IMR-90 (cell line): ENCODE data around the gene APPBP2. TPM values are rescaled to one million over a fixed set of nuclear protein-coding genes. Genes with fewer than 3 reads are reported as not detected.
A peak's percentile ranks its signal among the peaks of the same experiment; 100 is the strongest.

Experiments used
- ATAC-seq: fragments of 200-7000 bp; cut with Tn5 transposase; 2 replicates; pipeline ENCODE4 v1.9.1; 2020; ENCODE audit warnings: low read depth, mild to moderate bottlenecking, moderate library complexity
- BruUV-seq: library from RNA; stranded (reverse); fragments of 400-500 nt; replicated peaks from 2 replicates; lab custom pipeline; 2021; lab: Mats Ljungman, UMichigan
- CTCF ChIA-PET: fragments of 300-600 bp; formaldehyde crosslinking; extraction: SDS; loops from one replicate; lab custom pipeline; 2021; ENCODE audit warnings: antibody characterized with exemption; lab: Yijun Ruan, JAX
- POLR2A ChIA-PET: fragments of 300-600 bp; sonication (Branson Sonifier 250); formaldehyde crosslinking; loops from one replicate; lab custom pipeline; 2022; ENCODE audit warnings: antibody characterized with exemption; ENCODE audit not compliant: unreplicated experiment; lab: Charles Lee
- DNase-seq: peaks from one replicate; pipeline ENCODE4 v3.0.0; 2013
- H2AFZ ChIP-seq: replicated peaks from 2 replicates; pipeline ENCODE3; 2013; ENCODE audit warnings: low read length, mild to moderate bottlenecking; ENCODE audit not compliant: poor library complexity
- H2AK5ac ChIP-seq: 2 replicates; pipeline ENCODE4 v1.6.1; 2013; ENCODE audit warnings: low read depth, low read length, inconsistent platforms
- H2AK9ac ChIP-seq: replicated peaks from 2 replicates; pipeline ENCODE3; 2013; ENCODE audit warnings: mild to moderate bottlenecking, low read depth, low read length, moderate library complexity; ENCODE audit not compliant: poor library complexity
- H2BK120ac ChIP-seq: 2 replicates; pipeline ENCODE4 v1.6.1; 2013; ENCODE audit warnings: low read depth, low read length, inconsistent platforms
- H2BK15ac ChIP-seq: 3 replicates; pipeline ENCODE4 v1.6.1; 2013; ENCODE audit warnings: low read depth, low read length, inconsistent platforms
- H2BK20ac ChIP-seq: 2 replicates; pipeline ENCODE4 v1.6.1; 2013; ENCODE audit warnings: low read depth, mild to moderate bottlenecking, inconsistent platforms, low read length, moderate library complexity
- H2BK5ac ChIP-seq: 2 replicates; pipeline ENCODE4 v1.6.1; 2013; ENCODE audit warnings: mild to moderate bottlenecking, low read depth, low read length, inconsistent platforms; ENCODE audit not compliant: poor library complexity, severe bottlenecking
- H3K14ac ChIP-seq: replicated peaks from 2 replicates; pipeline ENCODE4 v1.6.1; 2013; ENCODE audit warnings: low read depth, low read length, inconsistent platforms
- H3K18ac ChIP-seq: 2 replicates; pipeline ENCODE4 v1.6.1; 2013; ENCODE audit warnings: low read depth, low read length, control low read depth
- H3K23ac ChIP-seq: 2 replicates; pipeline ENCODE4 v1.6.1; 2013; ENCODE audit warnings: low read depth, low read length, inconsistent platforms
- H3K27ac ChIP-seq: 2 replicates; pipeline ENCODE4 v1.5.1; 2013; ENCODE audit warnings: mild to moderate bottlenecking, control low read depth, low read length; ENCODE audit not compliant: insufficient read depth
- H3K27me3 ChIP-seq: 2 replicates; pipeline ENCODE4 v1.6.1; 2013; ENCODE audit warnings: low read length; ENCODE audit not compliant: control insufficient read depth, insufficient read depth
- H3K36me3 ChIP-seq: 2 replicates; pipeline ENCODE4 v1.6.1; 2013; ENCODE audit warnings: low read length, mixed read lengths; ENCODE audit not compliant: control insufficient read depth, insufficient read depth
- H3K4ac ChIP-seq: 2 replicates; pipeline ENCODE4 v1.6.1; 2013; ENCODE audit warnings: low read depth, low read length, inconsistent platforms
- H3K4me1 ChIP-seq: 2 replicates; pipeline ENCODE4 v1.6.1; 2013; ENCODE audit warnings: low read length, mixed read lengths; ENCODE audit not compliant: control insufficient read depth, insufficient read depth
- H3K4me2 ChIP-seq: 2 replicates; pipeline ENCODE4 v1.6.1; 2013; ENCODE audit warnings: low read depth, mild to moderate bottlenecking, control low read depth, low read length, moderate library complexity
- H3K4me3 ChIP-seq: 2 replicates; pipeline ENCODE4 v1.5.1; 2013; ENCODE audit warnings: low read depth, mild to moderate bottlenecking, control low read depth, low read length, moderate library complexity; ENCODE audit not compliant: insufficient read depth
- H3K56ac ChIP-seq: 2 replicates; pipeline ENCODE4 v1.6.1; 2013; ENCODE audit warnings: low read length, inconsistent platforms; ENCODE audit not compliant: insufficient read depth; ENCODE audit errors: extremely low read depth
- H3K79me1 ChIP-seq, 2 experiments: 2 replicates each; pipeline ENCODE4 v1.6.1; 2013; ENCODE audit warnings: low read length in 2 of 2, inconsistent platforms in 1 of 2, low read depth in 1 of 2
- H3K9ac ChIP-seq: 2 replicates; pipeline ENCODE4 v1.6.1; 2013; ENCODE audit warnings: low read depth, low read length, control low read depth
- H3K9me1 ChIP-seq: 2 replicates; pipeline ENCODE4 v1.6.1; 2013; ENCODE audit warnings: low read length, inconsistent platforms; ENCODE audit not compliant: insufficient read depth
- H3K9me3 ChIP-seq: 2 replicates; pipeline ENCODE4 v1.6.1; 2013; ENCODE audit warnings: low read length; ENCODE audit not compliant: control insufficient read depth, insufficient read depth
- H4K20me1 ChIP-seq: 2 replicates; pipeline ENCODE4 v1.6.1; 2013; ENCODE audit warnings: low read length, inconsistent platforms; ENCODE audit not compliant: insufficient read depth
- H4K5ac ChIP-seq: 2 replicates; pipeline ENCODE4 v1.6.1; 2013; ENCODE audit warnings: mild to moderate bottlenecking, low read depth, low read length, control low read depth
- H4K8ac ChIP-seq, 2 experiments: 2 replicates each; pipeline ENCODE4 v1.6.1; 2013; ENCODE audit warnings: low read depth in 2 of 2, low read length in 2 of 2, control low read depth in 1 of 2, inconsistent platforms in 1 of 2
- H4K91ac ChIP-seq: 2 replicates; pipeline ENCODE4 v1.6.1; 2013; ENCODE audit warnings: low read depth, low read length, inconsistent platforms; ENCODE audit not compliant: insufficient read depth
- BHLHE40 ChIP-seq: fragments of 150-350 bp; IDR thresholded peaks from 2 replicates; pipeline ENCODE4 v1.6.1; 2016; ENCODE audit warnings: mild to moderate bottlenecking, low read depth, low read length
- MXI1 ChIP-seq: IDR thresholded peaks from 2 replicates; pipeline ENCODE4 v1.6.1; 2012; ENCODE audit warnings: low read depth, mild to moderate bottlenecking, low read length, moderate library complexity, borderline replicate concordance
- WGBS, 2 experiments: methylation state at CpG; one replicate each; pipeline versions ENCODE4 v1.1.5 to v1.1.7; 2013; ENCODE audit warnings: missing lambda C conversion rate in 2 of 2; ENCODE audit not compliant: insufficient read length in 1 of 2; ENCODE audit errors: extremely low coverage in 2 of 2; 5-methylcytosine and 5-hydroxymethylcytosine counted together
- dilution Hi-C: fragments of 300-500 bp; cut with HindIII; formaldehyde crosslinking; loops from one replicate; pipeline ENCODE4 v1.14.3; 2018; ENCODE audit warnings: low sequenced_read_pairs; ENCODE audit not compliant: unreplicated experiment
- in situ Hi-C: fragments of 300-500 bp; cut with MboI; formaldehyde crosslinking; loops from 3 replicates; pipeline ENCODE4 v1.14.3; 2019; ENCODE audit warnings: low sequenced_read_pairs, inconsistent platforms, mixed read lengths
- intact Hi-C: fragments of 100-400 bp; cut with micrococcal nuclease; formaldehyde crosslinking; loops from 2 replicates; pipeline ENCODE4 v1.10.0; 2022
- polyA plus RNA-seq, 3 experiments: library from polyadenylated mRNA; depleted of rRNA; stranded (reverse); fragments of >200 nt; gene quantifications; 2 replicates each; pipeline ENCODE4 v1.2.3, GENCODE V29; 2012; ENCODE audit warnings: low replicate concordance in 1 of 3
- total RNA-seq: library from RNA; depleted of rRNA; stranded (reverse); fragments of >200 nt; gene quantifications from 2 replicates; pipeline ENCODE4 v1.2.3, GENCODE V29; 2012
- TF ChIP-seq, protein P1 (sequence below): conservative IDR thresholded peaks from 2 replicates; pipeline ENCODE4 v1.5.1; 2012; ENCODE audit warnings: mild to moderate bottlenecking, low read depth, low read length, improper control_type of control experiment

APPBP2 gene
- total and polyA plus RNA-seq, 2 of the 4 experiments (the other 2 are of a cell fraction) = 12.3 to 93.9 TPM

DNA sequence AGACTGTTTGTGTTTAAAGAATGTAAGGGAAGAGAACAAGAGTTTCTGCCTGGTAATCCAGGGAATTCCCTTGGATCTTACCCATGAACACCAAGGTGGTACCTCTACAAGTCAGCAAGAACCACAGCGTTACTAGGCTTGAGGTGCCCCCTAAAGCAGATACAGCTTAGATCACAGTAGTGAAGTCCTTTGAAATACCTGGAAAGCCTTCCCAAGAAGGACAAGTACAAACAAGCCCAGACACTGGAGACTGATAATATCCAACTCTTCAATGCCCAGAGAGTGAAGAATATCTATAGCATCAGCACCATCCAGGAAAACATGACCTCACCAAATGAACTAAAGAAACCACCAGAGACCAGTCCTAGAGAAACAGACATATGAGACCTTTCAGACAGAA, 3.8 kb upstream of the APPBP2 start (continued):
- TF ChIP-seq, protein P1, sequence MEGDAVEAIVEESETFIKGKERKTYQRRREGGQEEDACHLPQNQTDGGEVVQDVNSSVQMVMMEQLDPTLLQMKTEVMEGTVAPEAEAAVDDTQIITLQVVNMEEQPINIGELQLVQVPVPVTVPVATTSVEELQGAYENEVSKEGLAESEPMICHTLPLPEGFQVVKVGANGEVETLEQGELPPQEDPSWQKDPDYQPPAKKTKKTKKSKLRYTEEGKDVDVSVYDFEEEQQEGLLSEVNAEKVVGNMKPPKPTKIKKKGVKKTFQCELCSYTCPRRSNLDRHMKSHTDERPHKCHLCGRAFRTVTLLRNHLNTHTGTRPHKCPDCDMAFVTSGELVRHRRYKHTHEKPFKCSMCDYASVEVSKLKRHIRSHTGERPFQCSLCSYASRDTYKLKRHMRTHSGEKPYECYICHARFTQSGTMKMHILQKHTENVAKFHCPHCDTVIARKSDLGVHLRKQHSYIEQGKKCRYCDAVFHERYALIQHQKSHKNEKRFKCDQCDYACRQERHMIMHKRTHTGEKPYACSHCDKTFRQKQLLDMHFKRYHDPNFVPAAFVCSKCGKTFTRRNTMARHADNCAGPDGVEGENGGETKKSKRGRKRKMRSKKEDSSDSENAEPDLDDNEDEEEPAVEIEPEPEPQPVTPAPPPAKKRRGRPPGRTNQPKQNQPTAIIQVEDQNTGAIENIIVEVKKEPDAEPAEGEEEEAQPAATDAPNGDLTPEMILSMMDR = no peak

DNA sequence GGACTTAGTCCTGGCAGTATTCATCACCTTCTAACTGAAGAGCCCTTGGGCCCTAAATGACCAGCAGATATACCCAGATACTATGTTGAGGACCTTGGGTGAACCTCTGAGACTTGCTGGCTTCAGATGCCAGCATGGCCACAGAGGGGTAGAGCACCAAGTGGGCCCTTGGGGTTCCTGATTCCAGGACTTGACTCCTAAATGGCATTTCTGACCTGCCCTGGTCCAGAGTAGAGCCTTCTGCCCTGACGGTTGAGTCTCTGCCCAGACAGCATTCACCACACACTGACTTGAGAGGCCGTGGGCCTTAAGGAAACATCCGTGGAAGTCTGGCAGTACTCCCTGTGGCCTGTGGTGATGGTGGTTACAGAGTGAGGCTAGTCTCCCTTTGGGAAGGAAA, 2.8 kb upstream of the APPBP2 start:
- Histone ChIP-seq H4K20me1 (peaks cover 20% of the 10 kb centered on the region), H3K56ac (no peak overlapping the region), H2AFZ (no peak overlapping the region), H3K4me3 (no peak overlapping the region), H2BK15ac (no peak overlapping the region), H3K4me2 (no peak overlapping the region), H3K36me3 (no peaks in the 10 kb centered on the region), H2BK5ac (no peak overlapping the region), H2BK120ac (peak overlapping the region; percentile 7; the same call in 1 of the 2 replicates), H2AK5ac (peak overlapping the region; percentile 67), H3K27me3 (no peaks in the 10 kb centered on the region), H3K18ac (peak overlapping the region; percentile 15; the same call in 1 of the 2 replicates), H3K9ac (no peak overlapping the region), H3K79me1 (peaks cover 0 to 28% of the 10 kb centered on the region in 2 experiments; a peak in 2 of 4 replicates), H3K4me1 (peaks cover 6% of the 10 kb centered on the region), H4K91ac (no peak overlapping the region), H3K9me1 (0 out of 2 replicates have a peak, but pooled peaks cover 3% of the 10 kb centered on the region), H4K5ac (no peak overlapping the region), H4K8ac (no peak overlapping the region), H3K14ac (no peak overlapping the region), H3K4ac (peak overlapping the region; percentile 15; the same call in 1 of the 2 replicates), H2BK20ac (no peak overlapping the region), H2AK9ac (peak overlapping the region; percentile 1), H3K27ac (no peak overlapping the region), H3K9me3 (no peaks in the 10 kb centered on the region), H3K23ac (no peak overlapping the region)
- POLR2A ChIA-PET = no interaction called here
- dilution Hi-C loops = no loop called here
- ATAC-seq = no peak
- in situ Hi-C loops = loop anchor here (10.0 kb wide), 1 partner anchor 106 kb away; no protein-coding TSS in a partner anchor
- no CpG with 5 or more reads among the region's 3 CpGs for WGBS, 2 experiments
- no peak for TF ChIP-seq BHLHE40
- TF ChIP-seq MXI1 = no peak
- intact Hi-C loops = loop anchor here (5.0 kb wide), 1 partner anchor 108 kb away; no protein-coding TSS in a partner anchor
- no peak for DNase-seq
- CTCF ChIA-PET = no interaction called here
- BruUV-seq = no TSS peak
